Right renal cortex interstitium (tissue), 3 donors: ENCODE data around the gene BICD1. TPM values are rescaled to one million over a fixed set of nuclear protein-coding genes. Genes with fewer than 3 reads are reported as not detected.

Source experiments
- DNase-seq, 3 donors: peaks; one replicate each; pipeline ENCODE4 v3.0.0-alpha.2; 2013; ENCODE audit warnings: low read depth in 3 of 3, low spot score in 2 of 3
- polyA plus RNA-seq, 3 donors: library from polyadenylated mRNA; unstranded; fragments of 120-200 nt; gene quantifications; one replicate each; pipeline ENCODE4 v1.2.1, GENCODE V29; 2013; ENCODE audit not compliant: insufficient read length in 3 of 3

Gene BICD1
- polyA plus RNA-seq, 3 donors = 21.9 to 24.3 (median 24.0) TPM

GRCh38 chr12:32395026-32395425 lies 288.4 kb downstream of the BICD1 start:
- no peak for DNase-seq

- DNase-seq = no peak
These were observed 291.0 kb downstream of the BICD1 start for GRCh38 chr12:32397696-32398095.

- no peak for DNase-seq
These were observed 291.5 kb downstream of the BICD1 start for GRCh38 chr12:32398181-32398580.

- DNase-seq = no peak
These were observed 292.2 kb downstream of the BICD1 start for GRCh38 chr12:32398816-32399369.

GRCh38 chr12:32399370-32400113 lies 292.9 kb downstream of the BICD1 start, which contains the start of gene FGD4:
TSS of gene FGD4 (plus strand) at chr12:32399558.
- peak; percentile 47 to 60 (median 52) for DNase-seq

- DNase-seq = peak in 1 of 3 donors; percentile 33
These were observed 293.5 kb downstream of the BICD1 start for GRCh38 chr12:32400114-32400672.

GRCh38 chr12:32400866-32401265 lies 294.2 kb downstream of the BICD1 start:
- no peak for DNase-seq

GRCh38 chr12:32402170-32402569 lies 295.5 kb downstream of the BICD1 start:
- no peak for DNase-seq

GRCh38 chr12:32402946-32403345 lies 296.3 kb downstream of the BICD1 start:
- no peak for DNase-seq

- no peak for DNase-seq
These were observed 301.1 kb downstream of the BICD1 start for GRCh38 chr12:32407795-32408194.

- DNase-seq = no peak
These were observed 306.8 kb downstream of the BICD1 start for GRCh38 chr12:32413412-32413811.

- no peak for DNase-seq
These were observed 311.6 kb downstream of the BICD1 start for GRCh38 chr12:32418221-32418620.

- no peak for DNase-seq
These were observed 312.4 kb downstream of the BICD1 start for GRCh38 chr12:32418903-32419519.

- no peak for DNase-seq
These were observed 312.9 kb downstream of the BICD1 start for GRCh38 chr12:32419520-32419960.

GRCh38 chr12:32420356-32420755 lies 313.7 kb downstream of the BICD1 start:
- no peak for DNase-seq

- DNase-seq = no peak
These were observed 316.9 kb downstream of the BICD1 start for GRCh38 chr12:32423559-32423958.

GRCh38 chr12:32431025-32431424 lies 324.4 kb downstream of the BICD1 start:
- no peak for DNase-seq
